ENCODE measurements around the gene IL6ST.
"Not testable (repeated sequence)": the region's sequence is repeated elsewhere in the genome, so short reads cannot be mapped to it uniquely, and the experiment has no call there.

IL6ST gene

DNA sequence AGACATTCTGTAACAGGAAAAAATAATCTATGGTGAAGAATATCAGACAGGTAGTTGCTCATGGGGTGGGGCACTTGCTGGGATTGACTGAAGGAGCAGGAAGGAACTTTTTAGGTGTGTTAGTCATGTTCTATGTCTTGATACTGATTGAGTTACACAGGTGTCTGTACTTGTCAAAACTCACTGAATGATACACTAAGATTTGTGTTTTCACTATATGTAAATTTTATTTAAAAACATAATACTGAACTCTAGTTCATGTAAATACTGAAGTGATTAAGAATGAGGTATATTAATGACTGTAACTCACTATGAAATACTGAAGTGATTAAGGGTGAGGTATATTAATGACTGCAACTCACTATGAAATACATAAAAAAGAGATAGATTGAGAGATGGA, 28.5 kb downstream of the IL6ST start:
- no peak for DNase-seq (ENCODE audit: low read depth in 1 of 2, low spot score in 1 of 2)

GRCh38 chr5:55965525-55965924, 29.2 kb downstream of the IL6ST start:
- no peak for DNase-seq (ENCODE audit: low read depth in 1 of 2, low spot score in 1 of 2)

DNA sequence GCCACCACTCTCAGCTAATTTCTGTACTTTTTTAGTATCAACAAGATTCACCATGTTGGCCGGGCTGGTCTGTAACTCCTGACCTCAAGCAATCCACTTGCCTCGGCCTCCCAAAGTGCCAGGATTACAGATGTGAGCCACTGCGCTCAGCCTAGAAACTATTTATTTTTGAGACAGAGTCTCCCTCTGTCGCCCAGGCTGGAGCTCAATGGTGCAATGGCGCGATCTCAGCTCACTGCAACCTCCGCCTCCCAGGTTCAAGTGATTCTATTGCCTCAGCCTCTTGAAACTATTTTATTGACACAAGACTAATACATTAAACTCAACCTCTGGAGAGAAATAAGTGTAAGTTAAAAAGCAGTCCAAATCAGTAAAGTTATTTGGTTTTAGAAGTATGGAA, 34.0 kb downstream of the IL6ST start:
- no peak for DNase-seq (ENCODE audit: low read depth in 1 of 2, low spot score in 1 of 2)

DNA sequence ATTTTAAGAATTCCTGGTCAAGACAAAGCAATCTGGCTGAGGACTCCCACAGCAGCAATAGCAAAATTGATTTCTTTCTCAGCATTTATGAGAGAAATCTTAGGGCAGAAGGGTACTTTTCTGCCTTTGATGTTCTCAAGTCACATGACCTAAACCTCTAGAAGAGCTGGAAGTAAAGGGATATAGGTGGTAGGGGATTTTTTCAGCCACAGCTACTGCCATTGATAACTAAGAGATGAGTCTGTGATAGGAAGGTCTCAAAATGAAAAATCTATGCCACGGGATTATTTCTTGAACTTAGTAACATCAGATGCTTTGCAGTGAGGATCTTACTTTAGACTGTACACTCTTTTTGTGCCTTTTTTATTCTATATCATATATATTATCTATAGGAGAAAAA, 35.6 kb downstream of the IL6ST start:
- no peak for DNase-seq (ENCODE audit: low read depth in 1 of 2, low spot score in 1 of 2)

DNA sequence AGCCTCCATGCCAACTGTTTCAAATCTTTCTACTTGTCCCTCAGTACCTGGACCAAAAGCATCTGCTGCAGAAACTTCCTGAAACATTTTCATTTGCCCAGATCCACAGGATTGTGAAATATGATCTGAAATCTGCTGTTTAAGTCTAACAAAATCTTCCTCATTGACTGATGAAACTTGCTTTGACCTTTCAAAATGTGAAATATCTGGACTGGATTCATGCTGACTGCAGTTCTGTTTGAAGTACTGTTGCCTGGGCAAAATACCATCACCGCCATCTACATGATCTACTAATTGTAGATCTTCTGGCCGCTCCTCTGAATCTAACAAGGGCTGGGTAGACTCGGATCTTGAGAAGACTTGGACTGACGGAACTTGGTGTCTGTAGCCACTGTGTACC, 53.6 kb downstream of the IL6ST start:
- DNase-seq (ENCODE audit: low read depth in 1 of 2, low spot score in 1 of 2): not testable (repeated sequence)

- DNase-seq (ENCODE audit: low read depth in 1 of 2, low spot score in 1 of 2): not testable (repeated sequence)
Measured at GRCh38 chr5:55937598-55937997, 57.2 kb downstream of the IL6ST start.

GRCh38 chr5:55936100-55936693, 58.6 kb downstream of the IL6ST start:
- peak; percentile 51 to 57 for DNase-seq (ENCODE audit: low read depth in 1 of 2, low spot score in 1 of 2)

DNA sequence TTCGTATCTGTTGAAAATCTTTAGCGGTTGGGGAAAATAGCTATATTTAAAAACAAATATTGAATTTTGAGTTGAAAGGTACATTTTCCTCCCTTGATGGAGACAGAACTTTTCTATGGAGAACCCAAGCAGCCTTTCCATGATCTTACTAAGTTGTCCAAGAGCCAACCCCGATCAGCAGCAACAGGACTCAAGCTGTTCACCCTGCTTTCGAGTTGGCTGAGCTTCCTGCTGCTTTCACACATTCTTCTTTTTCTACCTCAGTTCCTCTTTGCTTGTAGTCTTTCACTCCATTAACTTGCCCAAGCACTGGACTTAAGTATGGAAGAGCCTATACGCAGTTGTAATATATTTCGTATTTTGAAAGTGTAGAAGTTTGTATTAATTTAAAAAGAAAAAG, 59.4 kb downstream of the IL6ST start:
- DNase-seq (ENCODE audit: low read depth in 1 of 2, low spot score in 1 of 2): no peak

DNA sequence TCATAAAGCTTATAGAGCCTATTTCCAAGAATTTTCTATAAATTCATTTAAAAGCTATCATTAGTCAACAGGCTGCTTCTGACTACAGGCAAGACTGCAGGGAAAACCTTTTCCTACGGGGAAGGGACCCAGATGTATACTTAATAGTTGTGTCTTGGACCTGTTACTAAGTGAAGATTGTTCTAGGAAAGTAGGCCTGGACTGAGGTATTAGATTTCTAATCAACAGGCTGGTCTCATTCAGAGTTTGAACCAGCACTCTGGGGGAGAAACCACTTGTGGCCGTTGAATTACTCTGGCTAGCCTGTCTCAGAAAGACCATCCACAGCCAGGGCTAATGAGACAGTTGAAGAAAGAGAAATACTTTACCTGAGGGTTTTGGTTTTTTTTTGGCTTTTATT, 60.0 kb downstream of the IL6ST start:
- DNase-seq (ENCODE audit: low read depth in 1 of 2, low spot score in 1 of 2): no peak

- DNase-seq (ENCODE audit: low read depth in 1 of 2, low spot score in 1 of 2): no peak
Measured at GRCh38 chr5:55934115-55934613, 60.6 kb downstream of the IL6ST start.

- DNase-seq (ENCODE audit: low read depth in 1 of 2, low spot score in 1 of 2): no peak
Measured at GRCh38 chr5:55933377-55934114, 61.2 kb downstream of the IL6ST start.

GRCh38 chr5:55932700-55933099, 62.1 kb downstream of the IL6ST start:
- no peak for DNase-seq (ENCODE audit: low read depth in 1 of 2, low spot score in 1 of 2)

- no peak for DNase-seq (ENCODE audit: low read depth in 1 of 2, low spot score in 1 of 2)
Measured at GRCh38 chr5:55929020-55929799, 65.6 kb downstream of the IL6ST start.

- DNase-seq (ENCODE audit: low read depth in 1 of 2, low spot score in 1 of 2): no peak
Measured at GRCh38 chr5:55927861-55928655, 66.7 kb downstream of the IL6ST start.

DNA sequence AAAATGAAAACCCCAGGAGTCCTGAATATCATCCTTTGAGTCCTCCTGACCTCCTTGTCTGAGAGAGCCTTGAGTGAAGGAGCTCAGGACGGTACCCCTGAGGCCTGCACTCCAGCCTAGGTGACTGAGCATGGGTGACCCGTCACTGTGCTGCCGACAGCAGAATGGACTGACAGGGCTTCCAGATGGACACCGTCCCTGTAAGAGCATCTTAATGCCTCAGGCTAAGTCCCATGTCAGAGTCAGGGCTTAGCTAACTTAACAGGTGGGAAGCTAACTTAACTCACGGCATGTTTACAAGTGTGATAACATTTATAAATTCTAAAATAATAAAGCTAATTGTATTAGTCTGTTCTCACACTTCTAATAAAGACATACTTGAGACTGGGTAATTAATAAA, 68.3 kb downstream of the IL6ST start:
- DNase-seq (ENCODE audit: low read depth in 1 of 2, low spot score in 1 of 2): no peak

DNA sequence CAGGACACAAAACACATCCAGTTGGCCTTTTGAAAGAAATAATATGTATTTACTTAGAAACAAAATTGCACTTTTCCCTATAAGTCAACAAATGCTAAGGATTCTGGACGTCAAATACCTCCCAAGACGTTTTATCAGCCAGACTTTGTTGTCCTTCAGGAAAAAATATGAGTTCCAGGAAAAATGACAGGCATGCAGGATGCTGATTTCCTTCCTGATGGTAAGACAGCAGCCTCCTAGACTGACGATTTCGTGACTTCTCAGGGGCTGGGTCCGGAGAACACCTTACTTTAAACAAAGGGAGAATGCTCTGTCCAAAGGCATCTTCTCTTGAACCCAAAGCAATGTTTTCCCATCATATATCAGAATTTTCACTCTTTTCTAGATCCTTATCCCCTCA, 69.1 kb downstream of the IL6ST start:
- no peak for DNase-seq (ENCODE audit: low read depth in 1 of 2, low spot score in 1 of 2)

DNA sequence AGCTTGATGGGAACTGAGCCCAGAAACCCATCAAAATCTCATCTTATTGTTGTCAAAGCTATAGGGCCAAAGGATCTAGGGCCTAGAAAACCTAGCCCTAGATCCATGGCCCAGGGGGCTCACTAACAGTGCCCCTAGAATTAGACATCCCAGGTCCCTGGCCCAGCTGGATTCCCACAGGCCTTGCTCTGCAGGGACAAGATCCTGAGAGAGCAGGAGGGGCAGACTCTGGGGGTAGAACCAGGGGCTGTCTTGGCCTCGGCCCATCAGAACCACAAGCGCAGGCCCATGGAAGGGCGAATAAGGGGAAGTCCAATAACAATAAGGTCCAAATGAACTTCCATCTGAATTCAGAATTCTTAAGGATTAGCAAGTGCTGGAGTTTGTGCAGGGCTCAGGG, 69.6 kb downstream of the IL6ST start:
- no peak for DNase-seq (ENCODE audit: low read depth in 1 of 2, low spot score in 1 of 2)

DNA sequence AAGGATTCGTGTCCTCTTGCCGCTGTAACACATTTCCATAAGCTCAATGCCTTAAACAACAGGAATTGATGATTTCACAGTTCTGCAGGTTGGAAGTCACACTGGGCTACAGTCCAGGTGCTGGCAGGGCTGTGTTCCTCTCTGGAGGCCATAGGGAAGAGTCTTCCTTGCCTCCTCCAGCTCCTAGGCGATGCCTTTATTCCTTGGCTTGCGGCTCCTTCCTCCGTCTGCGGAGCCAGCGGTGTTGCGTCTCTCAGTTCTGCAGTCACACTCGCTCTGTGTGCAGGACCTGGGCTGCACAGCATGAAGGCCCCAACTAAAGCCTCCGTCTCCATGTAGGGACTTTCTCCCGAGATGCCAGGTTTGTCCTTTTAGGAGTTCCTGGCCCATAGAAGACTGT, 70.0 kb downstream of the IL6ST start:
- no peak for DNase-seq (ENCODE audit: low read depth in 1 of 2, low spot score in 1 of 2)

- DNase-seq (ENCODE audit: low read depth in 1 of 2, low spot score in 1 of 2): no peak
Measured at GRCh38 chr5:55923865-55924500, 70.8 kb downstream of the IL6ST start.

DNA sequence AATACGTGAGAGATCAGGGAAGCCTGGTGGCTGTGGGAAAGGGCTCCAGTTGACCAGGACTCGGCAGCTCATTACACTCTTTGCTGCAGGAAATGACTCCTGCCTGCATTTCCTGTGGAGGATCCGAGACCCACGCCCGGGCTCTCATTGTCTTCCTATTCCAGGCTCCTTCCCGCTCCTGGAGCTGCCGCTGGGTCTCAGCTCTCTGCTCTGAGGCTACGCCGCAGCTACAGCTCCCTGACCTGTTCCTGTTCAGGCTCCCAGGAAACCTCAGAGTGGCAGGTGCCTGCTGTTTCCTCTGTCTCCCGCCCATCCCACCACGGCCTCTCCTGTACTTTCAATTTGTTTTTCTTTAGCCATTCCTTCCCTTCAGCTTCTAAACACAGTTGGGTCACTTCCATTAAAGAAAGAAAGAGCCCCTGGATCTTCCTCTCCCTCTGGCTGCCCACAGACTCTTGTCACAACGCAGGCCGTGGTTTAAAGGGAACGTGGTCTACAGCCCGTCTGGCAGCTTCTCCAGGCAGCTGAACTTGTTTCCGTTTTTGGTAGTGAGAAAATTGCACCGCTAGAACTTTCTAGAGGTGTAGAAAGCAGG, 71.5 kb downstream of the IL6ST start:
- DNase-seq (ENCODE audit: low read depth in 1 of 2, low spot score in 1 of 2): no peak
